Ovary (tissue), 9 donors: Measurements from ENCODE around the gene CEBPE. TPM values are rescaled to one million over a fixed set of nuclear protein-coding genes. Genes with fewer than 3 reads are reported as not detected.

Source experiments
- DNase-seq, 5 donors: peaks; one replicate each; pipeline ENCODE4 v3.0.0-alpha.2; 2019 to 2020
- H3K27ac ChIP-seq, 2 donors: fragments of 200-600 bp; one replicate each; pipeline versions ENCODE4 v1.5.1 to v1.8.0; 2019 to 2022
- H3K27me3 ChIP-seq: fragments of 200-600 bp; one replicate; pipeline ENCODE4 v1.8.0; 2022
- H3K36me3 ChIP-seq: fragments of 200-600 bp; sonication (generic); one replicate; pipeline ENCODE4 v1.5.1; 2019
- H3K4me1 ChIP-seq: one replicate; pipeline ENCODE4 v1.8.1; 2013; ENCODE audit warnings: mild to moderate bottlenecking, moderate library complexity; ENCODE audit not compliant: insufficient read depth
- H3K4me3 ChIP-seq: fragments of 200-600 bp; sonication (generic); one replicate; pipeline ENCODE4 v1.5.1; 2017
- H3K9me3 ChIP-seq, 2 donors: fragments of 200-600 bp in 1 of 2; sonication (generic) in 1 of 2; one replicate each; pipeline versions ENCODE4 v1.5.1 to v1.8.1; 2013 to 2019; ENCODE audit warnings: mild to moderate bottlenecking in 1 of 2, moderate library complexity in 1 of 2
- CTCF ChIP-seq, 3 donors: fragments of 450-650 bp in 2 of 3; fragments of 200-600 bp in 1 of 3; IDR thresholded peaks; one replicate each; pipeline versions ENCODE4 v1.5.1 to v1.8.0; 2016 to 2022; ENCODE audit warnings: antibody characterized with exemption in 3 of 3, mild to moderate bottlenecking in 1 of 3
- EP300 ChIP-seq: sonication (generic); formaldehyde crosslinking; IDR thresholded peaks from one replicate; pipeline ENCODE4 v1.6.1; 2017; ENCODE audit warnings: antibody characterized with exemption
- POLR2A ChIP-seq: fragments of 450-650 bp; IDR thresholded peaks from one replicate; pipeline ENCODE4 v1.6.1; 2017; ENCODE audit warnings: antibody characterized with exemption, mild to moderate bottlenecking, moderate library complexity
- WGBS, 3 donors: extraction: QIAGEN DNeasy Blood & Tissue Kit in 1 of 3; methylation state at CpG; one replicate each; pipeline versions ENCODE4 v1.1.5 to v1.1.7; 2013 to 2017; 5-methylcytosine and 5-hydroxymethylcytosine counted together
- intact Hi-C, 4 donors: fragments of 100-400 bp; cut with DNase I; formaldehyde crosslinking; loops; one replicate each; pipeline versions ENCODE4 v1.11.0 to v1.15.1; 2022 to 2023
- polyA plus RNA-seq, 2 donors: library from polyadenylated mRNA; stranded (reverse); fragments of 200-250 nt in 1 of 2; fragments of 350-450 nt in 1 of 2; fragmentation: Illumina TruSeq in 1 of 2; extraction: RNeasy Lipid Tissue Mini Kit (QIAGEN cat#74804) in 1 of 2; gene quantifications; one replicate each; pipeline ENCODE4 v1.2.3, GENCODE V29; 2013 to 2014
- total RNA-seq, 7 donors: library from RNA; depleted of rRNA in 2 of 7; stranded (reverse); fragments of >200 nt in 2 of 7; fragmentation: NEBNext Ultra II Directional in 3 of 7; extraction: Animal tissue kit (Norgen Biotek cat#: 25700) in 3 of 7; gene quantifications; one replicate each; pipeline versions ENCODE4 v1.1.0 to v1.2.4, GENCODE V29; 2016 to 2023
- donor health status: DM: no; HTN: no; CAD: no; lungs with moderate emphysema.
- donor health status: DM: no; HTN: no; CAD: no.
- donor health status: Bipolar disorder and iron deficiency.
- donor health status: DM: yes; HTN: yes; CAD: no.
- donor health status: DM: no; HTN: no; CAD: no.
- donor health status: DM: yes; HTN: yes; CAD: no.

CEBPE gene
- total and polyA plus RNA-seq, 9 donors, result 0.04 TPM; not detected in 8

GRCh38 chr14:23099212-23099861 lies 19.7 kb downstream of the CEBPE start:
- no peak for DNase-seq
- Histone ChIP-seq H3K9me3 (no peaks in the 10 kb centered on the region), H3K4me3 (no peak overlapping the region), H3K27ac (no peak overlapping the region), H3K27me3 (no peaks in the 10 kb centered on the region), H3K4me1 (peaks cover 4% of the 10 kb centered on the region), H3K36me3 (no peaks in the 10 kb centered on the region)
- intact Hi-C loops, result no loop called here
- 79 to 83% (median 80%) methylated on average over 10 of the region's 10 CpGs for WGBS, 3 donors
- TF ChIP-seq EP300, result no peak

GRCh38 chr14:23097786-23098185 lies 21.3 kb downstream of the CEBPE start:
- Histone ChIP-seq H3K4me3 (no peak overlapping the region), H3K9me3 (no peaks in the 10 kb centered on the region), H3K4me1 (peaks cover 7% of the 10 kb centered on the region), H3K36me3 (no peaks in the 10 kb centered on the region), H3K27me3 (no peaks in the 10 kb centered on the region), H3K27ac (no peak overlapping the region)
- TF ChIP-seq EP300 (no peak), CTCF (IDR thresholded peaks at IDR 0.05) (no peak), POLR2A (no peak)
- 89 to 95% (median 93%) methylated on average over 7 of the region's 7 CpGs for WGBS, 3 donors
- intact Hi-C loops, result no loop called here
- no peak for DNase-seq

GRCh38 chr14:23095196-23096108 lies 23.6 kb downstream of the CEBPE start, which contains the start of gene C14orf119:
TSS of gene C14orf119 (plus strand) at chr14:23095505. CDS start at chr14:23097659, 2,154 bp downstream.
- Histone ChIP-seq H3K9me3 (no peaks in the 10 kb centered on the region), H3K4me3 (peak within 1 kb of the TSS; percentile 97), H3K27me3 (no peaks in the 10 kb centered on the region), H3K4me1 (peaks cover 7% of the 10 kb centered on the region), H3K36me3 (no peaks in the 10 kb centered on the region), H3K27ac (peak within 1 kb of the TSS; percentile 92 to 94)
- intact Hi-C loops, result no loop called here
- WGBS, 3 donors, result 0% methylated on average over 45 to 46 of the region's 46 CpGs
- peak; percentile 87 for TF ChIP-seq POLR2A
- TF ChIP-seq EP300, result peak; percentile 42
- no peak for TF ChIP-seq CTCF (IDR thresholded peaks at IDR 0.05)
- peak in 4 of 5 donors; percentile 99 to 100 (median 100) for DNase-seq

- Histone ChIP-seq H3K9me3 (no peaks in the 10 kb centered on the region), H3K4me3 (peak within 1 kb of the TSS; percentile 97), H3K4me1 (peaks cover 7% of the 10 kb centered on the region), H3K27ac (peak within 1 kb of the TSS; percentile 92 to 94), H3K36me3 (no peaks in the 10 kb centered on the region), H3K27me3 (no peaks in the 10 kb centered on the region)
- intact Hi-C loops, result no loop called here
- TF ChIP-seq CTCF (IDR thresholded peaks at IDR 0.05) (no peak), POLR2A (peak; percentile 94)
- WGBS, 3 donors, result 0 to 1% (median 0%) methylated on average over 52 to 55 of the region's 55 CpGs
- peak in 3 of 5 donors; percentile 78 to 100 (median 81) for DNase-seq
Measured at GRCh38 chr14:23094666-23095195, 24.3 kb downstream of the CEBPE start, which contains the start of gene ACIN1. TSS of gene ACIN1 (minus strand) at chr14:23095136. CDS start at chr14:23095112, 24 bp downstream.
